Colonic mucosa (tissue), 4 donors: ENCODE measurements around the gene PRKCA. TPM values are rescaled to one million over a fixed set of nuclear protein-coding genes. Genes with fewer than 3 reads are reported as not detected.
A peak's percentile ranks its signal among the peaks of the same experiment; 100 is the strongest.
"Not testable (repeated sequence)": the region's sequence is repeated elsewhere in the genome, so short reads cannot be mapped to it uniquely, and the experiment has no call there.

Source experiments
- DNase-seq: peaks from one replicate; pipeline ENCODE4 v3.0.0-alpha.2; 2020
- H3K27ac ChIP-seq: fragments of 200-600 bp; one replicate; pipeline ENCODE4 v1.8.0; 2021
- H3K27me3 ChIP-seq: fragments of 200-600 bp; one replicate; pipeline ENCODE4 v1.8.0; 2021
- H3K36me3 ChIP-seq: fragments of 200-600 bp; one replicate; pipeline ENCODE4 v1.8.0; 2021
- H3K4me1 ChIP-seq: fragments of 200-600 bp; one replicate; pipeline ENCODE4 v1.8.0; 2021; ENCODE audit warnings: mild to moderate bottlenecking
- H3K4me3 ChIP-seq: fragments of 200-600 bp; one replicate; pipeline ENCODE4 v1.8.0; 2021
- H3K9ac ChIP-seq, 2 donors: one replicate each; pipeline ENCODE4 v1.7.0; 2013; ENCODE audit warnings: control low read depth in 2 of 2, low read depth in 2 of 2, low read length in 2 of 2
- H3K9me3 ChIP-seq: fragments of 200-600 bp; one replicate; pipeline ENCODE4 v1.8.0; 2021
- intact Hi-C: fragments of 100-400 bp; cut with DNase I; formaldehyde crosslinking; loops from one replicate; pipeline ENCODE4 v1.14.1; 2022
- total RNA-seq, 2 donors: library from RNA; stranded (reverse); fragmentation: NEBNext Ultra II Directional in 1 of 2; extraction: Animal tissue kit (Norgen Biotek cat#: 25700) in 1 of 2; gene quantifications; one replicate each; pipeline ENCODE4 v1.2.1, GENCODE V29; 2021
- TF ChIP-seq, protein P1 (sequence below): fragments of 200-600 bp; IDR thresholded peaks from one replicate; pipeline ENCODE4 v1.8.0; 2022; ENCODE audit warnings: antibody characterized with exemption, mild to moderate bottlenecking
- donor health status: healthy.
- donor health status: DM: no; HTN: no; CAD: no.
- donor health status: DM: no; HTN: no; CAD: no.

Gene PRKCA
- total RNA-seq, 2 donors from 2014 or later: 40.0 to 41.8 TPM

DNA sequence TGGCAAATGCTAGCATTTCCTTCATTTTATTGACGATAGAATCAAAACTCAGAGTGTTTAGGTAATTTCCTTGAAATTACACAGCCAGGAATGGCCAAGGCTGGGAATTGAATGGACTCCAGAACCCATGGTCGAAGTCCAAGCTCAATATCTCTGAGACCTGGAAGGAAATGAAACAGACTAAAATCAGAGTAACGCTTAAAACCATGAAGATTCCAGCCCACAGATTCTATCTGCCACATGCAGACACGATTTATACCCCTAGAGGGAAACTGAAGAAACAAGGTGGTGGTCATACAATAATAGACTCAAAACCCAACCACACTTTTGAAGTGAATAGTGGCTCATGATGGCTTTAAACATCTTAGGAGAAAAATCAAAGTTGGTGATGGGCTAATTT lies 95.6 kb downstream of the PRKCA start:
- no peaks in the 10 kb centered on the region for H3K36me3 ChIP-seq

DNA sequence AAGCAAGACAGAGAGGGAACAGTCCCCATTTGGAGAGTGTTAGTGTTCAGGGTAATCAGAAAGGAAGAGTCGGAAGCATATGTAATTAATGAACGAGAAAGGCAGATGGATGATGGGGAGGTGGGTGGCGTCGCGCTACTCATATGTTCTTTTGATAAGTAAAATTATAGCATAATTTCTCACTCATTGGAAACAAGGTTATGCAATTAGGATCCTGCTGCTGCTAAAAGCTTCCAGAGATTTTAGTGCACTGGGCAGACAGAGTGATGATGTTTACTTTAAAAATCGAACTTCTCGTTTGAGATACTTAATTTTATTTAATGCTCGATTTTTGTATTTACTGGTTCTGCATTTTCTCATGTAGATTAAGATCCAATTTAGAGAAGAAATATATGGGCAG lies 96.2 kb downstream of the PRKCA start:
- DNase-seq: no peak
- H3K27me3 ChIP-seq: no peaks in the 10 kb centered on the region
- H3K9me3 ChIP-seq: no peaks in the 10 kb centered on the region
- no peak overlapping the region for H3K4me3 ChIP-seq
- H3K36me3 ChIP-seq: no peaks in the 10 kb centered on the region
- H3K4me1 ChIP-seq: no peaks in the 10 kb centered on the region
- no peak overlapping the region for H3K9ac ChIP-seq
- intact Hi-C loops: no loop called here
- H3K27ac ChIP-seq: no peak overlapping the region
- TF ChIP-seq, protein P1, sequence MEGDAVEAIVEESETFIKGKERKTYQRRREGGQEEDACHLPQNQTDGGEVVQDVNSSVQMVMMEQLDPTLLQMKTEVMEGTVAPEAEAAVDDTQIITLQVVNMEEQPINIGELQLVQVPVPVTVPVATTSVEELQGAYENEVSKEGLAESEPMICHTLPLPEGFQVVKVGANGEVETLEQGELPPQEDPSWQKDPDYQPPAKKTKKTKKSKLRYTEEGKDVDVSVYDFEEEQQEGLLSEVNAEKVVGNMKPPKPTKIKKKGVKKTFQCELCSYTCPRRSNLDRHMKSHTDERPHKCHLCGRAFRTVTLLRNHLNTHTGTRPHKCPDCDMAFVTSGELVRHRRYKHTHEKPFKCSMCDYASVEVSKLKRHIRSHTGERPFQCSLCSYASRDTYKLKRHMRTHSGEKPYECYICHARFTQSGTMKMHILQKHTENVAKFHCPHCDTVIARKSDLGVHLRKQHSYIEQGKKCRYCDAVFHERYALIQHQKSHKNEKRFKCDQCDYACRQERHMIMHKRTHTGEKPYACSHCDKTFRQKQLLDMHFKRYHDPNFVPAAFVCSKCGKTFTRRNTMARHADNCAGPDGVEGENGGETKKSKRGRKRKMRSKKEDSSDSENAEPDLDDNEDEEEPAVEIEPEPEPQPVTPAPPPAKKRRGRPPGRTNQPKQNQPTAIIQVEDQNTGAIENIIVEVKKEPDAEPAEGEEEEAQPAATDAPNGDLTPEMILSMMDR: no peak

More for the DNA sequence above, 95.6 kb downstream of the PRKCA start:
- no peak overlapping the region for H3K27ac ChIP-seq
- no peak overlapping the region for H3K4me3 ChIP-seq
- no peaks in the 10 kb centered on the region for H3K4me1 ChIP-seq
- no peak overlapping the region for H3K9ac ChIP-seq
- intact Hi-C loops: no loop called here
- no peaks in the 10 kb centered on the region for H3K27me3 ChIP-seq
- H3K9me3 ChIP-seq: no peaks in the 10 kb centered on the region
- peak; percentile 61 for DNase-seq
- TF ChIP-seq, protein P1: no peak

DNA sequence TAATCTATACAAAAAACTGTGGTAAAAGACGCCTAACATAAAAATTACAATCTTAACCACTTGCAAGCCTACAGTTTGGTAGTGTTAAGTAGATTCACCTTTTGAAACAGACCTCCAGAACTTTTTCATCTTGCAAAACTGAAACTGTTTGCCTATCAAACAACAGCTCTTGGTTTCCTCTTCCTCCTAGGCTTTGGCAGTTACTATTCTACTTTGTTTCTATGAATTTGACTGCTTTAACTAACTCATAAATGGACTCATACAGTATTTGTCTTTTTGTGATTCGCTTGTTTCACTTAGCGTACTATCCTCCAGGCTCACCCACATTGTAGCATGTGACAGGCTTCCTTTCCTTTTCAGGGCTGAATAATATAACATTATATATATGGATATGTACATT lies 97.0 kb downstream of the PRKCA start:
- H3K27ac ChIP-seq: peak overlapping the region; percentile 38
- TF ChIP-seq, protein P1: no peak
- intact Hi-C loops: no loop called here
- H3K4me3 ChIP-seq: no peak overlapping the region
- H3K4me1 ChIP-seq: no peaks in the 10 kb centered on the region
- no peak for DNase-seq
- H3K36me3 ChIP-seq: no peaks in the 10 kb centered on the region
- H3K27me3 ChIP-seq: no peaks in the 10 kb centered on the region
- no peaks in the 10 kb centered on the region for H3K9me3 ChIP-seq
- H3K9ac ChIP-seq: no peak overlapping the region

DNA sequence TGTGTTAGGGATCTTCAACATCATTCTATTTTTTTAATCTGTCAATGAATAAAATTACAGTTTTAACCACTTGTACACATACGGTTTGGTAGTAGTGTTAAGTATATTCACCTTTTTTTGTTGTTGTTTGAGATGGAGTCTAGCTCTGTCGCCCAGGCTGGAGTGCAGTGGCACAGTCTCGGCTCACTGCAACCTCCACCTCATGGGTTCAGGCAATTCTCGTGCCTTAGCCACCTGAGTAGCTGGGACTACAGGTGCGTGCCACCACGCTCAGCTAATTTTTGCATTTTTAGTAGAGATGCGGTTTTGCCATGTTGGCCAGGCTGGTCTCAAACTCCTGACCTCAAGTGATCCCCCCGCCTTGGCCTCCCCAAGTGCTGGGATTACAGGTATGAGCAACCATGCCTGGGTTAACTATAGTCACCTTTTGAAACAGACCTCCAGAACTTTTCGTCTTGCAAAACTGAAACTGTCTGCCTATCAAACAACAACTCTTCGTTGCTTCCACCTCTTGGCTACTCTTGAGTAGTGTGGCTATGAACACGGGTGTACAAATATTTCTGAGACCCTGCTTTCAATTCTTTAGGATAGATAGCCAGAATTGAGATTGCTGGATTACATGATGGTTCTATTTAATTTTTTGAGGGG lies 97.8 kb downstream of the PRKCA start:
- H3K27ac ChIP-seq, H3K27me3 ChIP-seq, H3K36me3 ChIP-seq, DNase-seq, H3K9me3 ChIP-seq, H3K4me1 ChIP-seq, H3K4me3 ChIP-seq, intact Hi-C loops, H3K9ac ChIP-seq: not testable (repeated sequence)

DNA sequence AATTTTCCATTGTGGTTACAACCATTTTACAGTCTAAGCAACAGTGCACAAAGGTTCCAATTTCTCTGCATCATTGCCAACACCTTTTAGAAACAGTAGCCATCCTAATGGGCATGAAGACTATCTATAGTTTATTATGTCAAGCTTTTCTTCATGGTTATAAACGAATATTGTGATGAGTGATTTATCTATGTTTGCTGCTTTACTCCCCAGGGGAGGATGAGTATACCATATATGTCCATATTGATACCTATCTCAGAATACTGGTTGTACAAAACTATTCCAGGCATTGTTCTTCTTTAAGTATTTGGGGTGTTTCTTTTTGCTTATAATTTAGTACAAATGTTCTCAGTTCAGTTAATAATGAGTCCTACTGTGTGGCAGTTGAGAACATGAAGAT lies 98.3 kb downstream of the PRKCA start:
- TF ChIP-seq, protein P1: no peak
- Histone ChIP-seq H3K27me3 (no peaks in the 10 kb centered on the region), H3K4me1 (no peaks in the 10 kb centered on the region), H3K9me3 (no peaks in the 10 kb centered on the region), H3K9ac (no peak overlapping the region), H3K27ac (no peak overlapping the region), H3K36me3 (no peaks in the 10 kb centered on the region), H3K4me3 (no peak overlapping the region)
- DNase-seq: no peak
- intact Hi-C loops: no loop called here

DNA sequence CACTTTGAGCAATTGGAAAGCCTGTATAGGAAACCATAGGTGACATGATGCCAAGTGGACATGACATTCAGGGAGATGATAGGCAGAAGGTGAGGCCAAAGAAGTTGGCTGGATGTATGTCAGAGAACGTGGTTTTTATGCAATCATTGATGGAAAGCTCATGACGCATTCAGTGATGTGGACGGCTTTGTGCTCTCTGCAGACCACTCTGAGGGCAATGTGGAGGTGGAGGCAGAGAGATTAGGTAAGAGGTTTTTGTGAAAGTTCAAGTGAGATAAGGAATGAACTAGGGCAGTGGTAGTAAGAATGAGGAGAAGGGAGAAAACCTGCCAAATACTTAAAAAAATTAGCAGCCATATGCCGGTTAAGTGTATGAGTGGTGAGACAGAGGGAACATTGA lies 99.0 kb downstream of the PRKCA start:
- H3K9me3 ChIP-seq: no peaks in the 10 kb centered on the region
- H3K4me1 ChIP-seq: no peaks in the 10 kb centered on the region
- no peaks in the 10 kb centered on the region for H3K36me3 ChIP-seq
- H3K27me3 ChIP-seq: no peaks in the 10 kb centered on the region
- H3K9ac ChIP-seq: no peak overlapping the region
- TF ChIP-seq, protein P1: no peak
- no peak overlapping the region for H3K4me3 ChIP-seq
- intact Hi-C loops: no loop called here
- DNase-seq: no peak
- no peak overlapping the region for H3K27ac ChIP-seq
